Measurements from ENCODE around the gene PXDC1. TPM values are rescaled to one million over a fixed set of nuclear protein-coding genes. Genes with fewer than 3 reads are reported as not detected.

PXDC1 gene
- total and polyA plus RNA-seq, 7 donors: 9.0 to 116 (median 46.7) TPM

GRCh38 chr6:3740551-3741476, 10.7 kb downstream of the PXDC1 start:
- WGBS, 2 donors: 41 to 73% methylated on average over 16 of the region's 16 CpGs
- Histone ChIP-seq H3K36me3 (peaks cover 8 to 29% (median 10%) of the 10 kb centered on the region in 4 donors), H3K9me3 (no peaks in the 10 kb centered on the region), H3K4me1 (peaks cover 0 to 80% (median 77%) of the 10 kb centered on the region in 4 donors), H3K27ac (peak overlapping the region in 3 of 4 donors; percentile 10 to 100 (median 99)), H3K4me3 (no peak overlapping the region), H3K27me3 (no peaks in the 10 kb centered on the region)
- no peak for DNase-seq
- intact Hi-C loops (cut with DNase I): loop anchor here (5.0 kb wide), 1 partner anchor 266 kb away; no protein-coding TSS in a partner anchor
- no peak for TF ChIP-seq POLR2AphosphoS5 (IDR thresholded peaks at IDR 0.05)
- no peak for TF ChIP-seq POLR2A (IDR thresholded peaks at IDR 0.05)
- TF ChIP-seq CTCF (IDR thresholded peaks at IDR 0.05): no peak
- TF ChIP-seq EP300 (IDR thresholded peaks at IDR 0.05): no peak

- Histone ChIP-seq H3K27ac (peak overlapping the region in 2 of 4 donors; percentile 37 to 100), H3K4me1 (peaks cover 0 to 66% (median 64%) of the 10 kb centered on the region in 4 donors), H3K9me3 (no peaks in the 10 kb centered on the region), H3K36me3 (peaks cover 8 to 42% (median 21%) of the 10 kb centered on the region in 4 donors), H3K27me3 (no peaks in the 10 kb centered on the region), H3K4me3 (no peak overlapping the region)
- intact Hi-C loops (cut with DNase I): loop anchor here (10.0 kb wide), 1 partner anchor 615 kb away; no protein-coding TSS in a partner anchor
- WGBS, 2 donors: 75 to 83% methylated on average over 16 of the region's 16 CpGs
- TF ChIP-seq EP300 (IDR thresholded peaks at IDR 0.05) (no peak), POLR2AphosphoS5 (IDR thresholded peaks at IDR 0.05) (no peak), CTCF (IDR thresholded peaks at IDR 0.05) (no peak), POLR2A (IDR thresholded peaks at IDR 0.05) (no peak)
- no peak for DNase-seq
Measured at GRCh38 chr6:3739311-3739897, 12.1 kb downstream of the PXDC1 start.

- 91 to 93% methylated on average over 19 of the region's 19 CpGs for WGBS, 2 donors
- TF ChIP-seq EP300 (IDR thresholded peaks at IDR 0.05) (no peak), CTCF (IDR thresholded peaks at IDR 0.05) (no peak), POLR2A (IDR thresholded peaks at IDR 0.05) (no peak), POLR2AphosphoS5 (IDR thresholded peaks at IDR 0.05) (no peak)
- H3K27ac ChIP-seq: peak overlapping the region in 1 of 4 donors; percentile 100
- no peak for DNase-seq
- no peak overlapping the region for H3K4me3 ChIP-seq
- H3K9me3 ChIP-seq: no peaks in the 10 kb centered on the region
- intact Hi-C loops (cut with DNase I): loop anchor here (10.0 kb wide), 1 partner anchor 614 kb away; no protein-coding TSS in a partner anchor
- H3K27me3 ChIP-seq: no peaks in the 10 kb centered on the region
- H3K4me1 ChIP-seq: peaks cover 0 to 65% (median 56%) of the 10 kb centered on the region in 4 donors
- peaks cover 8 to 42% (median 22%) of the 10 kb centered on the region in 4 donors for H3K36me3 ChIP-seq
Measured at GRCh38 chr6:3738381-3739131, 13.0 kb downstream of the PXDC1 start.

GRCh38 chr6:3737831-3738210, 13.7 kb downstream of the PXDC1 start:
- DNase-seq: no peak
- peaks cover 8 to 42% (median 22%) of the 10 kb centered on the region in 4 donors for H3K36me3 ChIP-seq
- WGBS, 2 donors: 92 to 93% methylated on average over 12 of the region's 12 CpGs
- intact Hi-C loops (cut with DNase I): loop anchor here (10.0 kb wide), 1 partner anchor 613 kb away; no protein-coding TSS in a partner anchor
- no peaks in the 10 kb centered on the region for H3K27me3 ChIP-seq
- H3K27ac ChIP-seq: peak overlapping the region in 2 of 4 donors; percentile 27 to 100
- TF ChIP-seq POLR2AphosphoS5 (IDR thresholded peaks at IDR 0.05) (no peak), EP300 (IDR thresholded peaks at IDR 0.05) (no peak), POLR2A (IDR thresholded peaks at IDR 0.05) (no peak), CTCF (IDR thresholded peaks at IDR 0.05) (no peak)
- no peaks in the 10 kb centered on the region for H3K9me3 ChIP-seq
- no peak overlapping the region for H3K4me3 ChIP-seq
- peaks cover 0 to 65% (median 55%) of the 10 kb centered on the region in 4 donors for H3K4me1 ChIP-seq
